ACC112 (cell line): ENCODE data around the gene CTBP2.

ENCODE experiments used
- H2AFZ ChIP-seq: fragments of 200-600 bp; sonication (generic); one replicate; pipeline ENCODE4 v1.6.0; 2017; ENCODE audit warnings: antibody characterized with exemption, low read length; ENCODE audit not compliant: unreplicated experiment
- H3K27ac ChIP-seq: fragments of 200-600 bp; sonication (generic); 2 replicates; pipeline ENCODE4 v1.5.1; 2014; ENCODE audit warnings: low read depth, mild to moderate bottlenecking, antibody characterized with exemption, low read length, moderate library complexity
- H3K27me3 ChIP-seq: fragments of 200-600 bp; sonication (generic); 2 replicates; pipeline ENCODE4 v1.6.1; 2014; ENCODE audit warnings: mild to moderate bottlenecking, antibody characterized with exemption, low read length, moderate library complexity, mixed read lengths; ENCODE audit not compliant: insufficient read depth
- H3K36me3 ChIP-seq: fragments of 200-600 bp; sonication (generic); 2 replicates; pipeline ENCODE4 v1.6.1; 2016; ENCODE audit warnings: mild to moderate bottlenecking, antibody characterized with exemption, low read length, moderate library complexity, mixed read lengths; ENCODE audit not compliant: insufficient read depth
- H3K4me1 ChIP-seq: fragments of 200-600 bp; sonication (generic); one replicate; pipeline ENCODE4 v1.6.1; 2016; ENCODE audit warnings: low read length, mixed read lengths; ENCODE audit not compliant: insufficient read depth, unreplicated experiment, control insufficient read depth
- H3K4me3 ChIP-seq: fragments of 200-600 bp; sonication (generic); 2 replicates; pipeline ENCODE4 v1.5.1; 2014; ENCODE audit warnings: mild to moderate bottlenecking, low read depth, low read length
- H3K79me2 ChIP-seq: fragments of 200-600 bp; sonication (generic); one replicate; pipeline ENCODE4 v1.6.0; 2016; ENCODE audit warnings: low read length; ENCODE audit not compliant: control insufficient read depth, unreplicated experiment, insufficient read depth

Gene CTBP2

GRCh38 chr10:125038637-125039036 is 121.7 kb downstream of the CTBP2 start:
- Histone ChIP-seq H2AFZ (no peak overlapping the region), H3K4me1 (peaks cover 42% of the 10 kb centered on the region), H3K27ac (no peak overlapping the region), H3K79me2 (peaks cover 45% of the 10 kb centered on the region), H3K36me3 (no peaks in the 10 kb centered on the region), H3K4me3 (no peak overlapping the region), H3K27me3 (no peaks in the 10 kb centered on the region)

- Histone ChIP-seq H3K27ac (peak overlapping the region; percentile 5), H3K4me3 (no peak overlapping the region), H2AFZ (no peak overlapping the region), H3K36me3 (no peaks in the 10 kb centered on the region), H3K27me3 (no peaks in the 10 kb centered on the region), H3K4me1 (peaks cover 42% of the 10 kb centered on the region), H3K79me2 (peaks cover 44% of the 10 kb centered on the region)
Measured at GRCh38 chr10:125037145-125037877, 123.1 kb downstream of the CTBP2 start.

GRCh38 chr10:125035588-125036295 is 124.6 kb downstream of the CTBP2 start:
- Histone ChIP-seq H3K27me3 (no peaks in the 10 kb centered on the region), H2AFZ (no peak overlapping the region), H3K4me3 (peak overlapping the region; percentile 65), H3K4me1 (peaks cover 42% of the 10 kb centered on the region), H3K36me3 (no peaks in the 10 kb centered on the region), H3K79me2 (peaks cover 47% of the 10 kb centered on the region), H3K27ac (peak overlapping the region; percentile 78)

GRCh38 chr10:125035136-125035535 is 125.2 kb downstream of the CTBP2 start:
- peak overlapping the region; percentile 78 for H3K27ac ChIP-seq
- no peaks in the 10 kb centered on the region for H3K36me3 ChIP-seq
- H3K27me3 ChIP-seq = no peaks in the 10 kb centered on the region
- peak overlapping the region; percentile 65 for H3K4me3 ChIP-seq
- H2AFZ ChIP-seq = no peak overlapping the region
- H3K79me2 ChIP-seq = peaks cover 52% of the 10 kb centered on the region
- peaks cover 42% of the 10 kb centered on the region for H3K4me1 ChIP-seq

- peak overlapping the region; percentile 78 for H3K27ac ChIP-seq
- H3K27me3 ChIP-seq = no peaks in the 10 kb centered on the region
- H3K79me2 ChIP-seq = peaks cover 55% of the 10 kb centered on the region
- H3K36me3 ChIP-seq = no peaks in the 10 kb centered on the region
- H2AFZ ChIP-seq = no peak overlapping the region
- H3K4me1 ChIP-seq = peaks cover 42% of the 10 kb centered on the region
- peak overlapping the region; percentile 65; the same call in 1 of the 2 replicates for H3K4me3 ChIP-seq
Measured at GRCh38 chr10:125034675-125035074, 125.7 kb downstream of the CTBP2 start.

- H3K27me3 ChIP-seq = no peaks in the 10 kb centered on the region
- H3K79me2 ChIP-seq = peaks cover 52% of the 10 kb centered on the region
Measured at GRCh38 chr10:125033146-125033924, 127.0 kb downstream of the CTBP2 start.

GRCh38 chr10:125032474-125033020 is 127.8 kb downstream of the CTBP2 start:
- Histone ChIP-seq H3K79me2 (peaks cover 53% of the 10 kb centered on the region), H3K27ac (no peak overlapping the region), H3K4me3 (no peak overlapping the region), H2AFZ (no peak overlapping the region), H3K27me3 (no peaks in the 10 kb centered on the region), H3K36me3 (no peaks in the 10 kb centered on the region), H3K4me1 (peaks cover 34% of the 10 kb centered on the region)

More at GRCh38 chr10:125033146-125033924, 127.0 kb downstream of the CTBP2 start:
- H3K4me1 ChIP-seq = peaks cover 37% of the 10 kb centered on the region
- no peak overlapping the region for H3K27ac ChIP-seq
- no peaks in the 10 kb centered on the region for H3K36me3 ChIP-seq
- H3K4me3 ChIP-seq = no peak overlapping the region
- no peak overlapping the region for H2AFZ ChIP-seq

GRCh38 chr10:125030567-125031197 is 129.7 kb downstream of the CTBP2 start:
- Histone ChIP-seq H3K27ac (no peak overlapping the region), H2AFZ (no peak overlapping the region), H3K79me2 (peaks cover 37% of the 10 kb centered on the region), H3K4me3 (no peak overlapping the region), H3K4me1 (peaks cover 16% of the 10 kb centered on the region), H3K27me3 (no peaks in the 10 kb centered on the region), H3K36me3 (no peaks in the 10 kb centered on the region)

GRCh38 chr10:125029584-125030242 is 130.7 kb downstream of the CTBP2 start:
- no peak overlapping the region for H3K27ac ChIP-seq
- no peaks in the 10 kb centered on the region for H3K27me3 ChIP-seq
- no peak overlapping the region for H3K4me3 ChIP-seq
- peaks cover 6% of the 10 kb centered on the region for H3K4me1 ChIP-seq
- no peak overlapping the region for H2AFZ ChIP-seq
- no peaks in the 10 kb centered on the region for H3K36me3 ChIP-seq
- peaks cover 36% of the 10 kb centered on the region for H3K79me2 ChIP-seq
